ENCODE measurements around the gene CERK.

CERK gene

DNA sequence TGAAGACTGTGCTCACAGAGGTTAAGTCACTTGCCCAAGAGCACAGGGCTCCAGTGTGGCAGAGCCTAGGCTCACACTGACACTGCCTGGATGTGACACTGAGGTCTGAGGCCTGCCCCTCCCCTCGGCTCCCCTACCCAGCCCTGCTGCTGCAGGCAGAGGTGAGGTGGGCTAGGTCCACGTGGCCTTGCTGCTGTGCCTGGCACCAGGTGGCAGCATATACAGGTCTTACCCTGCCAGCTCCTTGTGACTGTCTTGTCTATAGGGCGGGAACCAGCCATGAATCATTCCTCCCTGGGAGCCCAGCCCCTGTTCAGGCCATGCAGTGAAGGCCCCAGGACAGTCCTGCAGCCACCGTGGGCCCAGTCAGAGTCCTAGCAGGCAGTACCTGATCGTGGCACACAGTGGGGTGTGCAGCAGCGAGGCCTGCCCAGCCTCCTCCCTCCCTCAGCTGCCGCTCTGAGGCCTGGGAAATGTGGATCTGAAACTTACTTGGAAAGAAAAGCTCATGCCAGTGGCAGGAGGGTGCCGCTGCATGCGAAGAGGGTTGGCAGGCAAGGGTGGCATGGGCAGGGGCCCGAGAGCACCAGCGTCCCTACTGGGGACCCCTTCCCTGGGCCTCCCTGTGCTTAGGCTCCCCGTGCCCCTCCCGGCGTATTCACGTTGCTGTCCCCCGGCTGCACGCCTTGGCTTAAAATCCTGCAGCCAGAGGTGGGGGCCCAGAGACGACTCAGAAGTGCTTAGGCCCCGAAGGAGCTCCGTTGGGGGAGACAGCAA lies 1.2 kb upstream of the CERK start (continued):
- TF ChIP-seq, protein P1, sequence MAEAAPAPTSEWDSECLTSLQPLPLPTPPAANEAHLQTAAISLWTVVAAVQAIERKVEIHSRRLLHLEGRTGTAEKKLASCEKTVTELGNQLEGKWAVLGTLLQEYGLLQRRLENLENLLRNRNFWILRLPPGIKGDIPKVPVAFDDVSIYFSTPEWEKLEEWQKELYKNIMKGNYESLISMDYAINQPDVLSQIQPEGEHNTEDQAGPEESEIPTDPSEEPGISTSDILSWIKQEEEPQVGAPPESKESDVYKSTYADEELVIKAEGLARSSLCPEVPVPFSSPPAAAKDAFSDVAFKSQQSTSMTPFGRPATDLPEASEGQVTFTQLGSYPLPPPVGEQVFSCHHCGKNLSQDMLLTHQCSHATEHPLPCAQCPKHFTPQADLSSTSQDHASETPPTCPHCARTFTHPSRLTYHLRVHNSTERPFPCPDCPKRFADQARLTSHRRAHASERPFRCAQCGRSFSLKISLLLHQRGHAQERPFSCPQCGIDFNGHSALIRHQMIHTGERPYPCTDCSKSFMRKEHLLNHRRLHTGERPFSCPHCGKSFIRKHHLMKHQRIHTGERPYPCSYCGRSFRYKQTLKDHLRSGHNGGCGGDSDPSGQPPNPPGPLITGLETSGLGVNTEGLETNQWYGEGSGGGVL (tag by site-specific recombination; IDR thresholded peaks at IDR 0.05): no peak
- no peak for TF ChIP-seq ZNF585B (tag by site-specific recombination; IDR thresholded peaks at IDR 0.05)
- TF ChIP-seq ZNF600 (tag by site-specific recombination; IDR thresholded peaks at IDR 0.05): 0 out of 2 replicates have a peak, but pooled peaks have one; percentile 36
- no peak for TF ChIP-seq ZSCAN5A (tag by site-specific recombination; IDR thresholded peaks at IDR 0.05)
- TF ChIP-seq SP2 (tag by site-specific recombination; IDR thresholded peaks at IDR 0.05): peak; percentile 29
- TF ChIP-seq CTCF (tag by site-specific recombination; IDR thresholded peaks at IDR 0.05): peak; percentile 93
- TF ChIP-seq ZIC2 (tag by site-specific recombination; IDR thresholded peaks at IDR 0.05): peak; percentile 93
- TF ChIP-seq ZBTB17 (tag by site-specific recombination; IDR thresholded peaks at IDR 0.05): peak; percentile 56
- TF ChIP-seq KLF8 (tag by site-specific recombination; IDR thresholded peaks at IDR 0.05): peak; percentile 38; the same call in 1 of the 2 replicates
- no peak for TF ChIP-seq ZNF274 (IDR thresholded peaks at IDR 0.05; ENCODE audit: low read length)
- TF ChIP-seq ZNF274 (tag by site-specific recombination; IDR thresholded peaks at IDR 0.05; ENCODE audit: borderline replicate concordance): no peak
- no peak for TF ChIP-seq ZNF530 (tag by site-specific recombination; IDR thresholded peaks at IDR 0.05; ENCODE audit: low read depth)
- no peak for TF ChIP-seq ZNF426 (tag by site-specific recombination; IDR thresholded peaks at IDR 0.05)
- peak; percentile 50 for TF ChIP-seq SP7 (tag by site-specific recombination; IDR thresholded peaks at IDR 0.05)
- TF ChIP-seq GLIS1 (tag by site-specific recombination; IDR thresholded peaks at IDR 0.05): peak; percentile 55
- TF ChIP-seq ZNF548 (tag by site-specific recombination; IDR thresholded peaks at IDR 0.05): no peak
- no peak for TF ChIP-seq ZNF792 (tag by site-specific recombination; IDR thresholded peaks at IDR 0.05)
- TF ChIP-seq GFI1B (tag by site-specific recombination; IDR thresholded peaks at IDR 0.05): no peak
- 0 out of 2 replicates have a peak, but pooled peaks have one; percentile 69 for TF ChIP-seq PBX3 (CRISPR knock-in tag; IDR thresholded peaks at IDR 0.05)
- no peak; the same call in 1 of the 2 replicates for TF ChIP-seq ZXDB (tag by site-specific recombination; IDR thresholded peaks at IDR 0.05)

DNA sequence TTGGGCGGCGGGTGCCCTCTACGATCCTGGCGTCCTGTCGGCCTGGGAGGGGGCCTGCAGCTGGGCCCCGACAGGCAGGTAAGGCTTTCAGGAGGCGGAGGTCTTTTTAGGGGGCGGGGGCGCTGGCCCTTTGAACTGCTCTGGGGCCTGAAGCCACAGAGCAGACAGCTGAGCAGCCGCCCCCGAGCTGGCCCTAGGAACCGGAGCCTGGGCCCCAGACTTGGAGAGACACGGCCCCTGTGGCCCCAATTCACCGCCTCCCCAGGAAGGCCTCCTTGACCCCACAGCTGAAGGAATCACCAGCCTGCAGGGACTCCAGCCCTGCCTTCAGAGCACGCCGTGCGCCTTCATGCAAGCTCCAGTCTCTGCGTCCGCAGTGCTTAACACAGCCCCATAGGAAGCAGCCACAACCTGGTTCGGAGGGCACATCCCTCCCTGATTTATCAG lies 618 bp upstream of the CERK start:
- H3K36me3 ChIP-seq (ENCODE audit: control insufficient read depth in 2 of 2, insufficient read depth in 1 of 2, low read length in 2 of 2): no peaks in the 10 kb centered on the region; a peak in 1 of 3 replicates
- peak overlapping the region; percentile 73 for H3K4me3 ChIP-seq (ENCODE audit: low read depth, low read length)
- ChIA-PET POLR2A (interaction anchor here (0.6 to 2.4 kb wide), 5 partner anchors 9 to 177 kb away, joined by 3 to 9 read pairs (median 4); partner anchors contain the start of gene TBC1D22A), CTCF (interaction anchor here (1.0 to 5.7 kb wide), 4 partner anchors 8 to 65 kb away, joined by 3 to 32 read pairs (median 7); no protein-coding TSS in a partner anchor)
- peaks cover 38% of the 10 kb centered on the region for H3K4me1 ChIP-seq (ENCODE audit: control insufficient read depth, insufficient read depth, low read length)
- H3K9me3 ChIP-seq (ENCODE audit: control insufficient read depth, insufficient read depth, low read depth, low read length): no peaks in the 10 kb centered on the region
- TF ChIP-seq ZBTB48 (tag by site-specific recombination; IDR thresholded peaks at IDR 0.05): 0 out of 2 replicates have a peak, but pooled peaks have one; percentile 13
- peak; percentile 67 for TF ChIP-seq ZNF335 (tag by site-specific recombination; conservative IDR thresholded peaks at IDR 0.05)
- 0 out of 2 replicates have a peak, but pooled peaks have one; percentile 51 for TF ChIP-seq GLIS2 (tag by site-specific recombination; IDR thresholded peaks at IDR 0.05)
- TF ChIP-seq ZNF19 (tag by site-specific recombination; IDR thresholded peaks at IDR 0.05; ENCODE audit: low read depth): no peak
- peak; percentile 13 for TF ChIP-seq ZBTB26 (tag by site-specific recombination; optimal IDR thresholded peaks at IDR 0.05)
- H3K27ac ChIP-seq (ENCODE audit: extremely low read depth, low read depth, low read length): peak overlapping the region; percentile 75

Measured in HEK293 (cell line).